ENCODE data around the gene IPO9. TPM values are rescaled to one million over a fixed set of nuclear protein-coding genes. Genes with fewer than 3 reads are reported as not detected.
A peak's percentile ranks its signal among the peaks of the same experiment; 100 is the strongest.

Gene IPO9
- total and polyA plus RNA-seq, 2 of the 4 experiments (the other 2 are of a cell fraction), result 14.0 to 23.4 TPM

GRCh38 chr1:201826830-201827229, 2.1 kb upstream of the IPO9 start:
- no peak overlapping the region for H3K9ac ChIP-seq (ENCODE audit: low read depth, low read length)
- in situ Hi-C loops (cut with MboI; ENCODE audit: low sequenced_read_pairs) (no loop called here), dilution Hi-C loops (cut with HindIII; ENCODE audit: low sequenced_read_pairs, unreplicated experiment) (no loop called here), intact Hi-C loops (cut with micrococcal nuclease) (no loop called here)
- CTCF ChIA-PET, result interaction anchor here (1.0 kb wide), 1 partner anchor 130 kb away, joined by 3 read pairs; no protein-coding TSS in a partner anchor
- 80% methylated on average over 1 of the region's 4 CpGs; no CpG with 5 or more reads in 1 of the 2 experiments for WGBS, 2 experiments (ENCODE audit: extremely low coverage in 2 of 2, insufficient read length in 1 of 2)
- peaks cover 17% of the 10 kb centered on the region for H3K36me3 ChIP-seq (ENCODE audit: control insufficient read depth, insufficient read depth, low read length)
- H3K9me3 ChIP-seq (ENCODE audit: control insufficient read depth, insufficient read depth, low read length), result no peaks in the 10 kb centered on the region
- TF ChIP-seq ELK1 (IDR thresholded peaks at IDR 0.05; ENCODE audit: borderline replicate concordance, low read depth, low read length) (no peak), USF2 (IDR thresholded peaks at IDR 0.05; ENCODE audit: low read depth, low read length) (no peak), MAZ (IDR thresholded peaks at IDR 0.05; ENCODE audit: borderline replicate concordance, low read depth, low read length) (no peak), BHLHE40 (IDR thresholded peaks at IDR 0.05; ENCODE audit: low read depth, low read length) (no peak), MAFK (IDR thresholded peaks at IDR 0.05; ENCODE audit: low read depth, low read length) (no peak), RFX5 (IDR thresholded peaks at IDR 0.05; ENCODE audit: low read depth, low read length) (no peak), CHD1 (IDR thresholded peaks at IDR 0.05; ENCODE audit: low read depth, low read length) (no peak), FOS (IDR thresholded peaks at IDR 0.05; ENCODE audit: low read depth, low read length) (no peak), RAD21 (IDR thresholded peaks at IDR 0.05; ENCODE audit: low read length) (no peak), MXI1 (IDR thresholded peaks at IDR 0.05; ENCODE audit: borderline replicate concordance, low read depth, low read length) (no peak)
- H3K18ac ChIP-seq (ENCODE audit: low read depth, low read length), result no peak overlapping the region
- H3K4me2 ChIP-seq (ENCODE audit: low read depth, low read length), result no peak overlapping the region
- H3K4me1 ChIP-seq (ENCODE audit: control insufficient read depth, insufficient read depth, low read length), result peaks cover 3% of the 10 kb centered on the region
- no peak overlapping the region for H3K27ac ChIP-seq (ENCODE audit: insufficient read depth, low read length)
- no peaks in the 10 kb centered on the region for H3K27me3 ChIP-seq (ENCODE audit: control insufficient read depth, insufficient read depth, low read length)
- H3K56ac ChIP-seq (ENCODE audit: extremely low read depth, insufficient read depth, low read length), result no peak overlapping the region
- H4K8ac ChIP-seq (ENCODE audit: low read depth in 2 of 2, low read length in 2 of 2), result no peak overlapping the region
- no peak overlapping the region for H2BK120ac ChIP-seq (ENCODE audit: low read depth, low read length)
- peaks cover 0 to 72% of the 10 kb centered on the region in 2 experiments; a peak in 3 of 4 replicates for H3K79me1 ChIP-seq (ENCODE audit: low read depth in 1 of 2, low read length in 2 of 2)
- H3K23ac ChIP-seq (ENCODE audit: low read depth, low read length), result 0 out of 2 replicates have a peak overlapping the region, but pooled peaks have one; percentile 29
- peak; percentile 24 for DNase-seq
- H3K9me1 ChIP-seq (ENCODE audit: insufficient read depth, low read length), result peaks cover 8% of the 10 kb centered on the region; the same call in 1 of the 2 replicates
- peak overlapping the region; percentile 6 for H2AK9ac ChIP-seq (replicated peaks; ENCODE audit: low read depth, low read length, poor library complexity)
- H2AK5ac ChIP-seq (ENCODE audit: low read depth, low read length), result no peak overlapping the region
- no peak overlapping the region for H3K4ac ChIP-seq (ENCODE audit: low read depth, low read length)
- no peak overlapping the region for H2AFZ ChIP-seq (replicated peaks; ENCODE audit: low read length, poor library complexity)
- no peak overlapping the region for H4K5ac ChIP-seq (ENCODE audit: low read depth, low read length)
- ATAC-seq (ENCODE audit: low read depth), result no peak
- H4K91ac ChIP-seq (ENCODE audit: insufficient read depth, low read depth, low read length), result no peak overlapping the region
- BruUV-seq (replicated peaks), result no TSS peak
- no peak overlapping the region for H2BK20ac ChIP-seq (ENCODE audit: low read depth, low read length)
- POLR2A ChIA-PET (ENCODE audit: unreplicated experiment), result no interaction called here
- H2BK15ac ChIP-seq (ENCODE audit: low read depth, low read length), result no peak overlapping the region
- H4K20me1 ChIP-seq (ENCODE audit: insufficient read depth, low read length), result peaks cover 24% of the 10 kb centered on the region; the same call in 1 of the 2 replicates
- H3K14ac ChIP-seq (replicated peaks; ENCODE audit: low read depth, low read length), result no peak overlapping the region
- H3K4me3 ChIP-seq (ENCODE audit: insufficient read depth, low read depth, low read length), result no peak overlapping the region
- no peak overlapping the region for H2BK5ac ChIP-seq (ENCODE audit: low read depth, low read length, poor library complexity, severe bottlenecking)
